ENCODE data around the gene SMIM24.
A peak's percentile ranks its signal among the peaks of the same experiment; 100 is the strongest.
"Not testable (repeated sequence)": the region's sequence is repeated elsewhere in the genome, so short reads cannot be mapped to it uniquely, and the experiment has no call there.

SMIM24 gene

GRCh38 chr19:3519126-3519525 lies 38.8 kb upstream of the SMIM24 start:
- peaks cover 30% of the 10 kb centered on the region for H3K4me1 Mint-ChIP-seq (ENCODE audit: low read depth)
- no peaks in the 10 kb centered on the region for H3K27me3 Mint-ChIP-seq
- H3K9me3 Mint-ChIP-seq (ENCODE audit: low read depth) = no peaks in the 10 kb centered on the region
- no peak overlapping the region for H3K4me3 Mint-ChIP-seq
- no peak overlapping the region for H3K27ac Mint-ChIP-seq
- H3K36me3 Mint-ChIP-seq = peaks cover 4% of the 10 kb centered on the region

DNA sequence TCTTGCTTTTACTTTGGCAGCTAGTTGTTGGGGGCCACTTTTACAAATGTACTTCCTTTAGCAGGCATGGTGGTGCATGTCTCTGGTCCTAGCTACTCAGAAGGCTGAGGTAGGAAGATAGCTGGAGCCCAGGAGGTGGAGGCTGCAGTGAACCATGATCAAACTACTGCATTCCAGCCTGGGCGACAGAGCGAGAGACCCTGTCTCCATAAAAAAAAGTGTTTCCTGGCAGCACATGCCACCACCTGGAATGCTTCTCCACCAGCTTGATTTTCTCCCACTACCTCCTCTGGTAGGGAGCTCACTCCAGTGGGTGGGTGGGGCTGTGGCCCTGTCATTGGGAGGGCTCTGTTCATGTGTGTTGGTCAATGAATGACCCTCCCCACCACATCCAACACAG lies 38.3 kb upstream of the SMIM24 start:
- Mint-ChIP-seq H3K4me3 (no peak overlapping the region), H3K9me3 (ENCODE audit: low read depth) (no peaks in the 10 kb centered on the region), H3K27me3 (no peaks in the 10 kb centered on the region), H3K4me1 (ENCODE audit: low read depth) (peaks cover 31% of the 10 kb centered on the region), H3K27ac (no peak overlapping the region), H3K36me3 (peaks cover 4% of the 10 kb centered on the region)

DNA sequence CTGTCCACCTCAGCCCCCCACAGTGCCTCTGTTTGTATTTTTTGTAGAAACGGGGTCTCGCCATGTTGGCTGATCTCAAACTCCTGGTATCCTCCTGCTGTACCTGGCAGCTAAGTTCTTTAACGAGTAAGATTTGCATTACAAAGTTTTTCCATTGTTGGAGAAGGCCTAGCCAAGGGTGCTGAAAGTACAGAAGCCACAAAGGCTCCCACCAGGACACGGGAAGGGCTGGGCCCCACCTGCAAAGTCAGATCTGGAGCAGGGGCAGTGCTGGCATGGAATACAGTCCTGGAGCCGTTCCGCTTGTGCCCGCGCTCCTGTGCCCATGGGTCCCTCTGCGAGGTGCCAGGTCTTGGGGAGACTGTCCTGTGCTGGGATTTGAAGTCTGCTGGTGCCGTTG lies 37.9 kb upstream of the SMIM24 start:
- Mint-ChIP-seq H3K9me3 (ENCODE audit: low read depth) (no peaks in the 10 kb centered on the region), H3K4me1 (ENCODE audit: low read depth) (peaks cover 31% of the 10 kb centered on the region), H3K4me3 (no peak overlapping the region), H3K36me3 (peaks cover 4% of the 10 kb centered on the region), H3K27ac (no peak overlapping the region), H3K27me3 (no peaks in the 10 kb centered on the region)

DNA sequence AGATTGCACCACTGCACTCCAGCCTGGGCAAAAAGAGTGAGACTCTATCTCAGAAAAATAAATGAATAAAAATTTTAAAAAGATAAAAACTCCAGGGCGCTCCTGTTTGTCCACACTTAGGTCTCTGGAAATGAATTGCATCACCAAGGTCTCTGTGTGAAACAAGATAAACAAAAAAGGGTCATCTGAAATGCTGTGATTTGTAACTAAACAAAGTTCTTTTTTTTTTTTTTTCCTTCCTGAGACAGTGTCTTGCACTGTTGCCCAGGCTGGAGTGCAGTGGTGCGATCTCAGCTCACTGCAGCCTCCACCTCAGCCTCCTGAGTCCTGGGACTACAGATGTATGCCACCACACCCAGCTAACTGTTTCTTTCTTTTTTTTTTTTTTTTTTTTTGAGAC lies 37.3 kb upstream of the SMIM24 start:
- Mint-ChIP-seq H3K36me3 (peaks cover 4% of the 10 kb centered on the region), H3K27me3 (no peaks in the 10 kb centered on the region), H3K27ac (no peak overlapping the region), H3K4me3 (no peak overlapping the region), H3K9me3 (ENCODE audit: low read depth) (no peaks in the 10 kb centered on the region), H3K4me1 (ENCODE audit: low read depth) (peaks cover 31% of the 10 kb centered on the region)

DNA sequence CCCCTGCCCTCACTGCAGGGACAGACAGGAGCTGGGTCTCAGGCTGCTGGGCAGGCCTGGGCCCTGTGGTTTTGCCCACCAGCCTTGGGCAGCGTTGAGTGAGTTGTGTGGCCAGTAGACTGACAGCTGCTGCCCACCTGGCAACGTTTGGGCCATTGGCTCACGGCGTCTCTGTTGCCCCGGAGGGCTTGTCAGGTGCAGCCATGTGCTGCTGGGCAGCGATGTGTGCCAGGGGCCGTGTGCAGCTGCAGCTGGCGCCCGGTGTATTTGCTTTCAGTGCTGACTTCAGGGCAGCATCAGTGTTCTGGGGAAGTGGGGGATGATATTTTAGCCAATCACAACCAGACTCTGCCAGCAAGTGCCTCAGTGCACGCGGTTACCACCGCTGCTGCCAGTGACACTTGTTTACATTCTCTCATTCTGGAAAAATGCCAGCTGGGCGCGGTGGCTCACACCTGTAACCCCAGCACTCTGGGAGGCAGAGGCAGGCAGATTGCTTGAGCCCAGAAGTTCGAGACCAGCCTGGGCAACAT lies 36.4 kb upstream of the SMIM24 start:
- Mint-ChIP-seq H3K9me3 (ENCODE audit: low read depth) (no peaks in the 10 kb centered on the region), H3K27me3 (no peaks in the 10 kb centered on the region), H3K4me3 (no peak overlapping the region), H3K27ac (no peak overlapping the region), H3K4me1 (ENCODE audit: low read depth) (peaks cover 31% of the 10 kb centered on the region), H3K36me3 (peaks cover 4% of the 10 kb centered on the region)

- no peaks in the 10 kb centered on the region for H3K27me3 Mint-ChIP-seq
- H3K9me3 Mint-ChIP-seq (ENCODE audit: low read depth) = no peaks in the 10 kb centered on the region
- no peak overlapping the region for H3K27ac Mint-ChIP-seq
- peaks cover 1% of the 10 kb centered on the region for H3K36me3 Mint-ChIP-seq
- no peak overlapping the region for H3K4me3 Mint-ChIP-seq
- peaks cover 30% of the 10 kb centered on the region for H3K4me1 Mint-ChIP-seq (ENCODE audit: low read depth)
These were observed 35.6 kb upstream of the SMIM24 start for GRCh38 chr19:3515891-3516422.

DNA sequence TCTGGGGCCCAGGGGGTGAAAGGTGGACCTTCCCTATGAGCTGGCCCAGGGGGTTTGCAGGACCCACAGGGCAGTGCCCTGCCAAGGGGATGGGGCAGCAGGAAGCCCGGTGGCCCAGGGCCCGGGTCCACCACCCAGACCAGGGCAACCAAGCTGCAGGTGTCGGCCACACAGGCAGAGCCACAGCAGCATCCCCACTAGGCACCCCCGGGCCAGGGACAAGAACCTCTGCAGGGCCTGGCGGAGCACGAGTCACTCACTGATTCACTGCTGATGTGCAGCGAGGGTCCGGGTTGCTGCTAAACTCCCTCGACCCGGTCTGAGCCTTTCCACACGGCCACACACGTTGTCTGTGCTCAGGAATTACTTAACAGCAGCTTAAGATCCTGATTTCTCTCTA lies 34.6 kb upstream of the SMIM24 start:
- H3K4me3 Mint-ChIP-seq = no peak overlapping the region
- H3K27me3 Mint-ChIP-seq = no peaks in the 10 kb centered on the region
- no peaks in the 10 kb centered on the region for H3K9me3 Mint-ChIP-seq (ENCODE audit: low read depth)
- H3K4me1 Mint-ChIP-seq (ENCODE audit: low read depth) = peaks cover 32% of the 10 kb centered on the region
- no peaks in the 10 kb centered on the region for H3K36me3 Mint-ChIP-seq
- no peak overlapping the region for H3K27ac Mint-ChIP-seq

- Mint-ChIP-seq H3K9me3 (ENCODE audit: low read depth) (no peaks in the 10 kb centered on the region), H3K27ac (no peak overlapping the region), H3K27me3 (no peaks in the 10 kb centered on the region), H3K4me1 (ENCODE audit: low read depth) (peaks cover 43% of the 10 kb centered on the region), H3K4me3 (no peak overlapping the region), H3K36me3 (peaks cover 3% of the 10 kb centered on the region)
These were observed 33.2 kb upstream of the SMIM24 start for GRCh38 chr19:3513229-3514140.

GRCh38 chr19:3512562-3513228 lies 32.4 kb upstream of the SMIM24 start:
- no peaks in the 10 kb centered on the region for H3K27me3 Mint-ChIP-seq
- no peaks in the 10 kb centered on the region for H3K9me3 Mint-ChIP-seq (ENCODE audit: low read depth)
- peaks cover 3% of the 10 kb centered on the region for H3K36me3 Mint-ChIP-seq
- H3K27ac Mint-ChIP-seq = no peak overlapping the region
- H3K4me3 Mint-ChIP-seq = no peak overlapping the region
- H3K4me1 Mint-ChIP-seq (ENCODE audit: low read depth) = peaks cover 42% of the 10 kb centered on the region

DNA sequence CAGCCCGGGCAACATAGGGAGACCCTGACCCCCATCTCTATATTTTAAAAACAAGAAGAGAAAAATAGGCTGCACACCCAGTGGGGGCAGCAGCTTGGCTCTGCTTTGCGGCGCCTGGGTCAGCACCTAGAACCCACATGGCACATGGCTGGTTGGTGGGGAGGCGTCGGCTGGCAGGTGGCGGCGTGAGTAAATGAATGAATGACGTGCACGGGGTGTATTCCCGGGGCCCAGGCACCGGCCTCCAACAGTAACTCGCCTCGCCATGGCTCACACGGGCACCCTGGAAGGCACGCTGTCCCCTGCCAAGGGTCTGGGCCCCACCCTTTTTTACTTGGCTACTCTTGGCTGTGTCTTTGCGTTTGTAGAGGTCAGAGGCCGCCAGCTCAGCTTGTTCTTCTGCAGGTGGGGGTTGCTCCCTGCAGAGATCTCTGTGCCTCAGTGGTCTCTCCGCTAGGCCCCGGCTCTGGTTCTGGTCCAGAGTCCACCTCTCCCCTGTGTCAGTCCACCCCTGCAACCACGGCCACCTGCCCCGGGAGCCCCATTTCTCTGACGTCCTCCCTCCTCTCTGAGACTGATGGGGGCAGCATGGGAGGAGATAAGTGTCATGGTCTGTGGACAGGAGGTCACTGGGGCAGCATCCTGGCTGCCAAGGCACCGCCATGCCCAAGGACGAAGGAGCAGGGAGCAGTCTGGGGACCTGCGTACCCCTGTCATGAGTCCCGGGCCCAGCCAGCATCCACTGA lies 31.4 kb upstream of the SMIM24 start:
- H3K27ac Mint-ChIP-seq = no peak overlapping the region
- H3K4me1 Mint-ChIP-seq (ENCODE audit: low read depth) = peaks cover 44% of the 10 kb centered on the region
- H3K36me3 Mint-ChIP-seq = peaks cover 3% of the 10 kb centered on the region
- no peaks in the 10 kb centered on the region for H3K9me3 Mint-ChIP-seq (ENCODE audit: low read depth)
- H3K4me3 Mint-ChIP-seq = no peak overlapping the region
- H3K27me3 Mint-ChIP-seq = no peaks in the 10 kb centered on the region

- Mint-ChIP-seq H3K27me3 (no peaks in the 10 kb centered on the region), H3K36me3 (peaks cover 3% of the 10 kb centered on the region), H3K4me1 (ENCODE audit: low read depth) (peaks cover 42% of the 10 kb centered on the region), H3K9me3 (ENCODE audit: low read depth) (no peaks in the 10 kb centered on the region), H3K27ac (no peak overlapping the region), H3K4me3 (no peak overlapping the region)
These were observed 30.4 kb upstream of the SMIM24 start for GRCh38 chr19:3510727-3511126.

DNA sequence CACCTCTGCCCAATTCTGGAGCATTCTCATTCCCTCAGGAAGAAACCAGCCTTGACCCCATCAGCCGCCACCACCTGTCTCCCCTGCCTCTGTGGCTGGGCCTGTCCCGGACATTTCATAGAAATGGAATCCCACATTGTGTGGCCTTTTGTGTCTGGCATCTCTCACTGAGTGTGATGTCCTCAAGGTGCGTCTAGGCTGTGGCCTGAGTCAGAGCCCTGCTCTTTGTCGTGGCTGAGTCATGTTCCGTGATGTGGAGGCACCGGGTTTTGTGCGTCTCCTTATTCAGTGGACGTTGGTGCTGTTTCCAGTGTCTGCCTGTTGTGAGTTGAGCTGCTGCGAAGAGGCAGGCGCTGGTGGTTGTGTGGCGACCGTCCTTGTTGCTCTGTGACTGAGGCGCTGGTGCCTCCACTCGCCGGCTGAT lies 29.3 kb upstream of the SMIM24 start:
- Mint-ChIP-seq H3K4me1 (ENCODE audit: low read depth) (peaks cover 45% of the 10 kb centered on the region), H3K4me3 (peak overlapping the region; percentile 43), H3K36me3 (peaks cover 3% of the 10 kb centered on the region)

GRCh38 chr19:3508771-3509535 lies 28.6 kb upstream of the SMIM24 start:
- peaks cover 3% of the 10 kb centered on the region for H3K36me3 Mint-ChIP-seq
- no peaks in the 10 kb centered on the region for H3K9me3 Mint-ChIP-seq (ENCODE audit: low read depth)
- peak overlapping the region; percentile 43 for H3K4me3 Mint-ChIP-seq
- peak overlapping the region; percentile 24 for H3K27ac Mint-ChIP-seq
- H3K4me1 Mint-ChIP-seq (ENCODE audit: low read depth) = peaks cover 42% of the 10 kb centered on the region
- no peaks in the 10 kb centered on the region for H3K27me3 Mint-ChIP-seq

More for the DNA sequence above, 29.3 kb upstream of the SMIM24 start:
- H3K9me3 Mint-ChIP-seq (ENCODE audit: low read depth) = no peaks in the 10 kb centered on the region
- H3K27me3 Mint-ChIP-seq = no peaks in the 10 kb centered on the region
- H3K27ac Mint-ChIP-seq = peak overlapping the region; percentile 24

- Mint-ChIP-seq H3K4me1 (ENCODE audit: low read depth) (peaks cover 42% of the 10 kb centered on the region), H3K4me3 (peak overlapping the region; percentile 65)
- H3K9me3 Mint-ChIP-seq (ENCODE audit: low read depth); H3K27me3 Mint-ChIP-seq; H3K36me3 Mint-ChIP-seq; H3K27ac Mint-ChIP-seq: not testable (repeated sequence)
These were observed 27.9 kb upstream of the SMIM24 start for GRCh38 chr19:3508121-3508661.
